ENCODE measurements around the gene DNAH12. TPM values are rescaled to one million over a fixed set of nuclear protein-coding genes. Genes with fewer than 3 reads are reported as not detected.

DNAH12 gene
- total and polyA plus RNA-seq, 2 of the 13 experiments (the other 11 are each of a cell fraction or from before 2014, with no cell fraction given), result 0.11 TPM

DNA sequence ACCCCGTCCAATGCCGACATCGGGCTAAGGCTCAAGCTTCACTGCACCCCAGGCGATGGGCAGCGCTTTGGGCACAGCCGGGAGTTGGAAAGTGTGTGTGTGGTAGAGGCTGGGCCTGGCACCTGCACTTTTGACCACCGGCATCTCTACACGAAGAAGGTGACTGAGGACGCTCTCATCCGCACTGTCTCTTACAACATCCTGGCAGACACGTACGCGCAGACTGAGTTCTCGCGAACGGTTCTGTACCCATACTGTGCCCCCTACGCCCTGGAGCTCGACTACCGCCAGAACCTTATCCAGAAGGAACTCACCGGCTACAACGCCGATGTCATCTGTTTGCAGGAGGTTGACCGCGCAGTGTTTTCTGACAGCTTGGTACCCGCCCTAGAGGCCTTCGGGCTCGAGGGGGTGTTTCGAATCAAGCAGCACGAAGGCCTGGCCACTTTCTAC is 13.0 kb upstream of the DNAH12 start (continued):
- no peak for TF ChIP-seq YY1 (IDR thresholded peaks at IDR 0.05; ENCODE audit: insufficient read depth, insufficient replicate concordance, low read depth, low read length)
- TF ChIP-seq, protein P1, sequence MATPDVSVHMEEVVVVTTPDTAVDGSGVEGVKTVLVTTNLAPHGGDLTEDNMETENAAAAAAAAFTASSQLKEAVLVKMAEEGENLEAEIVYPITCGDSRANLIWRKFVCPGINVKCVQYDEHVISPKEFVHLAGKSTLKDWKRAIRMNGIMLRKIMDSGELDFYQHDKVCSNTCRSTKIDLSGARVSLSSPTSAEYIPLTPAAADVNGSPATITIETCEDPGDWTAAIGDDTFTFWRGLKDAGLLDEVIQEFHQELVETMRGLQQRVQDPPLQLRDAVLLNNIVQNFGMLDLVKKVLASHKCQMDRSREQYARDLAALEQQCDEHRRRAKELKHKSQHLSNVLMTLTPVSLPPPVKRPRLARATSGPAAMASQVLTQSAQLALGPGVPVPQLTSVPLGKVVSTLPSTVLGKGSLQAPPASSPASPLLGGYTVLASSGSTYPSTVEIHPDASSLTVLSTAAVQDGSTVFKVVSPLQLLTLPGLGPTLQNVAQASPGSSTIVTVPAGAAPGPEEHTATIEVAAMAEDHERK (CRISPR knock-in tag; IDR thresholded peaks at IDR 0.05; ENCODE audit: low read depth), result no peak
- TF ChIP-seq, protein P2, sequence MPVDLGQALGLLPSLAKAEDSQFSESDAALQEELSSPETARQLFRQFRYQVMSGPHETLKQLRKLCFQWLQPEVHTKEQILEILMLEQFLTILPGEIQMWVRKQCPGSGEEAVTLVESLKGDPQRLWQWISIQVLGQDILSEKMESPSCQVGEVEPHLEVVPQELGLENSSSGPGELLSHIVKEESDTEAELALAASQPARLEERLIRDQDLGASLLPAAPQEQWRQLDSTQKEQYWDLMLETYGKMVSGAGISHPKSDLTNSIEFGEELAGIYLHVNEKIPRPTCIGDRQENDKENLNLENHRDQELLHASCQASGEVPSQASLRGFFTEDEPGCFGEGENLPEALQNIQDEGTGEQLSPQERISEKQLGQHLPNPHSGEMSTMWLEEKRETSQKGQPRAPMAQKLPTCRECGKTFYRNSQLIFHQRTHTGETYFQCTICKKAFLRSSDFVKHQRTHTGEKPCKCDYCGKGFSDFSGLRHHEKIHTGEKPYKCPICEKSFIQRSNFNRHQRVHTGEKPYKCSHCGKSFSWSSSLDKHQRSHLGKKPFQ (CRISPR knock-in tag; IDR thresholded peaks at IDR 0.05; ENCODE audit: insufficient replicate concordance), result no peak
- no peak for TF ChIP-seq KLF16 (CRISPR knock-in tag; IDR thresholded peaks at IDR 0.05)
- TF ChIP-seq ZNF570 (CRISPR knock-in tag; IDR thresholded peaks at IDR 0.05; ENCODE audit: borderline replicate concordance), result no peak
- no peak for TF ChIP-seq RFX3 (CRISPR knock-in tag; IDR thresholded peaks at IDR 0.05)
- no peak for TF ChIP-seq ATF7-NPFF (CRISPR knock-in tag; IDR thresholded peaks at IDR 0.05; ENCODE audit: low read depth)
- TF ChIP-seq ZNF225 (CRISPR knock-in tag; IDR thresholded peaks at IDR 0.05), result 0 out of 2 replicates have a peak, but pooled peaks have one; percentile 7
- TF ChIP-seq ZNF432 (CRISPR knock-in tag; IDR thresholded peaks at IDR 0.05; ENCODE audit: borderline replicate concordance), result no peak
- no peak for TF ChIP-seq GABPA (IDR thresholded peaks at IDR 0.05; ENCODE audit: low read depth, low read length)
- peak; percentile 16; the same call in 1 of the 2 replicates for TF ChIP-seq GABPA (CRISPR knock-in tag; IDR thresholded peaks at IDR 0.05; ENCODE audit: low read depth)
- TF ChIP-seq MED13 (CRISPR knock-in tag; IDR thresholded peaks at IDR 0.05), result no peak
- TF ChIP-seq SALL2 (CRISPR knock-in tag; IDR thresholded peaks at IDR 0.05), result no peak
- TF ChIP-seq, protein P3, sequence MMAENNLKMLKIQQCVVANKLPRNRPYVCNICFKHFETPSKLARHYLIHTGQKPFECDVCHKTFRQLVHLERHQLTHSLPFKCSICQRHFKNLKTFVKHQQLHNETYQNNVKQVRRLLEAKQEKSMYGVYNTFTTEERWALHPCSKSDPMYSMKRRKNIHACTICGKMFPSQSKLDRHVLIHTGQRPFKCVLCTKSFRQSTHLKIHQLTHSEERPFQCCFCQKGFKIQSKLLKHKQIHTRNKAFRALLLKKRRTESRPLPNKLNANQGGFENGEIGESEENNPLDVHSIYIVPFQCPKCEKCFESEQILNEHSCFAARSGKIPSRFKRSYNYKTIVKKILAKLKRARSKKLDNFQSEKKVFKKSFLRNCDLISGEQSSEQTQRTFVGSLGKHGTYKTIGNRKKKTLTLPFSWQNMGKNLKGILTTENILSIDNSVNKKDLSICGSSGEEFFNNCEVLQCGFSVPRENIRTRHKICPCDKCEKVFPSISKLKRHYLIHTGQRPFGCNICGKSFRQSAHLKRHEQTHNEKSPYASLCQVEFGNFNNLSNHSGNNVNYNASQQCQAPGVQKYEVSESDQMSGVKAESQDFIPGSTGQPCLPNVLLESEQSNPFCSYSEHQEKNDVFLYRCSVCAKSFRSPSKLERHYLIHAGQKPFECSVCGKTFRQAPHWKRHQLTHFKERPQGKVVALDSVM (CRISPR knock-in tag; IDR thresholded peaks at IDR 0.05), result no peak
- TF ChIP-seq SETDB1 (CRISPR knock-in tag; IDR thresholded peaks at IDR 0.05; ENCODE audit: borderline replicate concordance), result no peak
- TF ChIP-seq ZNF569 (CRISPR knock-in tag; IDR thresholded peaks at IDR 0.05; ENCODE audit: borderline replicate concordance), result no peak
- TF ChIP-seq ISX (CRISPR knock-in tag; conservative IDR thresholded peaks at IDR 0.05), result no peak
- TF ChIP-seq, protein P4, sequence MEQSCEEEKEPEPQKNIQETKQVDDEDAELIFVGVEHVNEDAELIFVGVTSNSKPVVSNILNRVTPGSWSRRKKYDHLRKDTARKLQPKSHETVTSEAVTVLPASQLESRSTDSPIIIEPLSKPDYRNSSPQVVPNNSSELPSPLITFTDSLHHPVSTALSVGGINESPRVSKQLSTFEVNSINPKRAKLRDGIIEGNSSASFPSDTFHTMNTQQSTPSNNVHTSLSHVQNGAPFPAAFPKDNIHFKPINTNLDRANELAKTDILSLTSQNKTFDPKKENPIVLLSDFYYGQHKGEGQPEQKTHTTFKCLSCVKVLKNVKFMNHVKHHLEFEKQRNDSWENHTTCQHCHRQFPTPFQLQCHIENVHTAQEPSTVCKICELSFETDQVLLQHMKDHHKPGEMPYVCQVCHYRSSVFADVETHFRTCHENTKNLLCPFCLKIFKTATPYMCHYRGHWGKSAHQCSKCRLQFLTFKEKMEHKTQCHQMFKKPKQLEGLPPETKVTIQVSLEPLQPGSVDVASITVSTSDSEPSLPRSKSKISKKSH (CRISPR knock-in tag; IDR thresholded peaks at IDR 0.05; ENCODE audit: borderline replicate concordance), result peak; percentile 45; the same call in 1 of the 2 replicates
- TF ChIP-seq PHF20 (CRISPR knock-in tag; IDR thresholded peaks at IDR 0.05), result no peak
- TF ChIP-seq RARG (CRISPR knock-in tag; IDR thresholded peaks at IDR 0.05; ENCODE audit: low read depth), result no peak
- TF ChIP-seq, protein P5, sequence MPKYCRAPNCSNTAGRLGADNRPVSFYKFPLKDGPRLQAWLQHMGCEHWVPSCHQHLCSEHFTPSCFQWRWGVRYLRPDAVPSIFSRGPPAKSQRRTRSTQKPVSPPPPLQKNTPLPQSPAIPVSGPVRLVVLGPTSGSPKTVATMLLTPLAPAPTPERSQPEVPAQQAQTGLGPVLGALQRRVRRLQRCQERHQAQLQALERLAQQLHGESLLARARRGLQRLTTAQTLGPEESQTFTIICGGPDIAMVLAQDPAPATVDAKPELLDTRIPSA (CRISPR knock-in tag; IDR thresholded peaks at IDR 0.05; ENCODE audit: borderline replicate concordance), result 0 out of 2 replicates have a peak, but pooled peaks have one; percentile 38

Measured in HepG2 (cell line).